Lung (tissue), 12 donors: ENCODE data around the gene ANKRD13D. TPM values are rescaled to one million over a fixed set of nuclear protein-coding genes. Genes with fewer than 3 reads are reported as not detected.

ENCODE experiments used
- ATAC-seq: fragments of 200-7000 bp; cut with Tn5 transposase; one replicate; pipeline ENCODE4 v1.9.1; 2020; ENCODE audit warnings: moderate number of reproducible peaks; ENCODE audit not compliant: insufficient read depth, low FRiP score
- DNase-seq, 3 donors: peaks; one replicate each; pipeline ENCODE4 v3.0.0-alpha.2; 2013 to 2017
- H3K27ac ChIP-seq, 2 donors: one replicate each; pipeline ENCODE4 v1.5.1; 2013; ENCODE audit warnings: mild to moderate bottlenecking in 2 of 2, moderate library complexity in 2 of 2, control low read depth in 1 of 2, inconsistent platforms in 1 of 2, low read depth in 1 of 2, low read length in 1 of 2
- H3K27me3 ChIP-seq, 3 donors: one replicate each; pipeline ENCODE4 v1.5.1; 2013; ENCODE audit warnings: low read length in 2 of 3; ENCODE audit not compliant: control insufficient read depth in 3 of 3, insufficient read depth in 3 of 3
- H3K36me3 ChIP-seq, 4 donors: one replicate each; pipeline ENCODE4 v1.5.1; 2013; ENCODE audit warnings: low read length in 4 of 4, mild to moderate bottlenecking in 1 of 4, moderate library complexity in 1 of 4; ENCODE audit not compliant: control insufficient read depth in 4 of 4, insufficient read depth in 4 of 4
- H3K4me1 ChIP-seq, 5 donors: one replicate each; pipeline ENCODE4 v1.5.1; 2013; ENCODE audit warnings: low read length in 5 of 5, mild to moderate bottlenecking in 2 of 5, moderate library complexity in 1 of 5; ENCODE audit not compliant: control insufficient read depth in 5 of 5, insufficient read depth in 5 of 5
- H3K4me3 ChIP-seq: one replicate; pipeline ENCODE4 v1.5.1; 2013; ENCODE audit warnings: mild to moderate bottlenecking, control low read depth, moderate library complexity
- H3K9ac ChIP-seq, 2 donors: one replicate each; pipeline ENCODE4 v1.5.1; 2013; ENCODE audit warnings: low read length in 2 of 2, control low read depth in 1 of 2; ENCODE audit not compliant: insufficient read depth in 1 of 2
- H3K9me3 ChIP-seq, 4 donors: one replicate each; pipeline ENCODE4 v1.5.1; 2013; ENCODE audit warnings: low read length in 3 of 4, mild to moderate bottlenecking in 1 of 4, moderate library complexity in 1 of 4; ENCODE audit not compliant: control insufficient read depth in 4 of 4, insufficient read depth in 3 of 4
- CTCF ChIP-seq: IDR thresholded peaks from 2 replicates; pipeline ENCODE4 v1.5.1; 2012; ENCODE audit warnings: mild to moderate bottlenecking; ENCODE audit errors: control extremely low read depth, extremely low read depth
- WGBS, 2 donors: extraction: QIAGEN DNeasy Blood & Tissue Kit; methylation state at CpG; one replicate each; pipeline ENCODE4 v1.1.7; 2013; 5-methylcytosine and 5-hydroxymethylcytosine counted together
- polyA plus RNA-seq, 2 donors: library from polyadenylated mRNA; stranded (reverse); fragments of 200-250 nt; gene quantifications; one replicate each; pipeline ENCODE4 v1.2.1, GENCODE V29; 2013
- total RNA-seq, 2 donors: library from RNA; depleted of rRNA in 1 of 2; stranded (reverse); fragments of >200 nt in 1 of 2; gene quantifications; one replicate each; pipeline ENCODE4 v1.2.1, GENCODE V29; 2014 to 2021
- donor health status: control.
- donor health status: control.
- donor health status: Bipolar disorder and iron deficiency.
- donor health status: healthy.
- donor health status: DM: yes; HTN: yes; CAD: no.

ANKRD13D gene
- total and polyA plus RNA-seq, 4 donors: 35.9 to 86.2 (median 60.5) TPM

GRCh38 chr11:67264260-67264659, 24.8 kb upstream of the ANKRD13D start:
- no peak for TF ChIP-seq CTCF
- Histone ChIP-seq H3K9me3 (no peaks in the 10 kb centered on the region), H3K4me3 (no peak overlapping the region), H3K9ac (no peak overlapping the region), H3K36me3 (peaks cover 0 to 5% (median 2%) of the 10 kb centered on the region in 4 donors), H3K27ac (no peak overlapping the region), H3K4me1 (peaks cover under 1 to 35% (median 19%) of the 10 kb centered on the region in 5 donors), H3K27me3 (no peaks in the 10 kb centered on the region)
- ATAC-seq (no peak), DNase-seq (no peak)
- WGBS, 2 donors: 92 to 94% methylated on average over 5 of the region's 5 CpGs

DNA sequence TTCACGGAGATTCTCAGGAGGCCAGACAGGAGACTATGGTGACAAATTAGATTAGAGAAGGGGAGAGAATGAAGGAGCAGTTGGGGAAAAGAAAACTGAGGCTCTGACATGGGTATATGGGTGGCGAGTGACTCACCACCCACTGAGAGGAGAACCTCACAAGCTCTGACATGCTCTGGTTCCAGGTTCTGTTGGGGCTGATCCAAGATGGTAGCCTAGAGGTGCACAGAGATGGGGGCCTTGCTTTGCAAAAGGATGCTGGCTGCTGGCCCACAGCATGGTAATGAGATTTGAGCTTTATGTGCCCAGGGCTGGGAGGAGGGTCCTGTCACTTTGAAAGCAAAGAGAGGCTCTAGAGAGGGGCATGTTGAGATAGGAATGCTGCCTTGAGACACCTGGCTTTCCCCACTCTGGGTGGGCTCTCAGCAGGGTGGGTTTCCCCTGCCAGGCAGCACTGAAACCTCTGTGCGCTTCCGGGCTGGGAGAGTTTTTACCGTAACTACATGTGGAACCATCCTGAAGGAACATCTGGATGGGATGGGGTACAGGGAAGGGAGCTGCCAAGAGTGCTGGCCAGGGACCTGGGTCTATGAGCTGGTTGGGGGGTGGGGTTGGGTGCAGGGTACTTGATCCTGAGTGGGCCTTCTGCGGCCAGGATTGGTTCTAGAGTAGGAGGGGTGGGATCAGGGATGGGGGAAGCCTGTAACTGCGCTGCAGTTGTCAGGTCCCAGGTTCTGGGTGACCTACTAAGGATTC, 24.0 kb upstream of the ANKRD13D start:
- Histone ChIP-seq H3K9me3 (no peaks in the 10 kb centered on the region), H3K4me3 (no peak overlapping the region), H3K36me3 (peaks cover 0 to 5% (median 2%) of the 10 kb centered on the region in 4 donors), H3K27me3 (no peaks in the 10 kb centered on the region), H3K4me1 (peaks cover 6 to 43% (median 26%) of the 10 kb centered on the region in 5 donors), H3K27ac (no peak overlapping the region), H3K9ac (no peak overlapping the region)
- DNase-seq (no peak), ATAC-seq (no peak)
- no peak for TF ChIP-seq CTCF
- 91 to 95% methylated on average over 7 of the region's 7 CpGs for WGBS, 2 donors

DNA sequence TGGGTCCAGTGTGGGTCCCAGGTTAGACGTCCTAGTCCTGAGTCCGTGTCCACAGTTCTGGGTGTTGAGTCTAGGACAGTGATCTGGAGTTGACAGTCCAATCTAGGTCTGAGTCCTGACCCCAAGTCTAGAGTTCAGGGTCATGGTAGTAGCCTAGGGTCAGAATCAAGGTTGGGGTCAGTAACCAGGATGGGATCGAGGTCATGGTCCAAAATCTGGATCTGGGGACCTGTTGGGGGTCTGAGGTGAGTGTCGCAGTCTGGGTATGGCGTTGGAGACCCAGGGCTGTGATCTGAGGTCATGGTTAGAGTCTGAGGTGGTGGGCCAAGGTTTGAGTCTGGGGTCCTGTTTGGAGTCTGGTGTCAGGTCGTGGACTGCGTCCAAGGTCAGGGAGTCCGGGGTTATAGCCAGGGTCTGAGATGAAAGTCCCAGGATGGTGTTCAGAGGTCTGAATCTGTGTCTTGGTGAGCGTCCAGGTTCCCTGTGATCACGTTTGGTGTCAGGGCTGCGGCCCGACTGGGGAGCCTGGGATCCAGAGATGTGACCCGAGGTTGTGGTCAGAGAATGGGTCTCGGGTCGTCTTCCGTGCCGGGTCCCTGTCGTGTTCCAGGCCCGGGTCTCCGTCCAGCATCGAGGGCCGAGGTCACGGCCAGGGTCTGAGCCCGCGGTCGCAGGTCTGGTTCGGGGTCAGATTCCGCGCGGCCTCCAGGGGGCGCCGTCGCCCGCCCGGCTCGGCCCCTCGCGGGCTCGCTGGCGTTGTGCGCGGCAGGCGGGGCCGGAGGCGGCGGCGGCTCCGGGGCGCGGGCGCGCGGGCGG, 23.3 kb upstream of the ANKRD13D start:
- Histone ChIP-seq H3K27ac (peak overlapping the region; percentile 27 to 51), H3K36me3 (peaks cover 0 to 5% (median 2%) of the 10 kb centered on the region in 4 donors), H3K4me1 (peaks cover 6 to 50% (median 32%) of the 10 kb centered on the region in 5 donors), H3K9me3 (no peaks in the 10 kb centered on the region), H3K27me3 (no peaks in the 10 kb centered on the region), H3K4me3 (no peak overlapping the region), H3K9ac (no peak overlapping the region)
- TF ChIP-seq CTCF: peak; percentile 74
- DNase-seq (peak; percentile 68 to 82 (median 77)), ATAC-seq (peak; percentile 79)
- WGBS, 2 donors: 12 to 29% methylated on average over 27 to 54 of the region's 54 CpGs
